ENCODE results near the gene PAPOLB.

DNA sequence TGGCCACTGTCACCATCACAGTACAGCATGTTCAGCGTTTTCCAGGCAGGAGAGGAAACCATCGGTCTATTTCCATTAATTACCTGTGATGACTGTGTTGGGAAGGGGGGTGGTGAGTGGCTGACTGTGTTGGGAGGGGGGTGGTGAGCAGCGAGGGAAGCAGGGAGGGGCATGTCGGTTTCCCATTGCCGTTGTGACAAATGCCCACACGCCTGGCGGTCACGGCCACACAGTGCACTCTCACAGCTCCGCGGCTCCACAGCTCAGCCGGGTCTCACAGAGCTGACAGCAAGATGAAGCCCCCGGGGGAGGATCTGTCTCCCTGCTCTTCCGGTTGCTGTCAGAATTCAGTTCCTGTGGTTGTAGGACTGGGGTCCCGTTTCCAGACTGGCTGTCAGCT lies 47.4 kb downstream of the PAPOLB start:
- TF ChIP-seq, protein P1, sequence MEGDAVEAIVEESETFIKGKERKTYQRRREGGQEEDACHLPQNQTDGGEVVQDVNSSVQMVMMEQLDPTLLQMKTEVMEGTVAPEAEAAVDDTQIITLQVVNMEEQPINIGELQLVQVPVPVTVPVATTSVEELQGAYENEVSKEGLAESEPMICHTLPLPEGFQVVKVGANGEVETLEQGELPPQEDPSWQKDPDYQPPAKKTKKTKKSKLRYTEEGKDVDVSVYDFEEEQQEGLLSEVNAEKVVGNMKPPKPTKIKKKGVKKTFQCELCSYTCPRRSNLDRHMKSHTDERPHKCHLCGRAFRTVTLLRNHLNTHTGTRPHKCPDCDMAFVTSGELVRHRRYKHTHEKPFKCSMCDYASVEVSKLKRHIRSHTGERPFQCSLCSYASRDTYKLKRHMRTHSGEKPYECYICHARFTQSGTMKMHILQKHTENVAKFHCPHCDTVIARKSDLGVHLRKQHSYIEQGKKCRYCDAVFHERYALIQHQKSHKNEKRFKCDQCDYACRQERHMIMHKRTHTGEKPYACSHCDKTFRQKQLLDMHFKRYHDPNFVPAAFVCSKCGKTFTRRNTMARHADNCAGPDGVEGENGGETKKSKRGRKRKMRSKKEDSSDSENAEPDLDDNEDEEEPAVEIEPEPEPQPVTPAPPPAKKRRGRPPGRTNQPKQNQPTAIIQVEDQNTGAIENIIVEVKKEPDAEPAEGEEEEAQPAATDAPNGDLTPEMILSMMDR (conservative IDR thresholded peaks at IDR 0.05; ENCODE audit: low read depth, low read length), result no peak
- TF ChIP-seq, protein P2, sequence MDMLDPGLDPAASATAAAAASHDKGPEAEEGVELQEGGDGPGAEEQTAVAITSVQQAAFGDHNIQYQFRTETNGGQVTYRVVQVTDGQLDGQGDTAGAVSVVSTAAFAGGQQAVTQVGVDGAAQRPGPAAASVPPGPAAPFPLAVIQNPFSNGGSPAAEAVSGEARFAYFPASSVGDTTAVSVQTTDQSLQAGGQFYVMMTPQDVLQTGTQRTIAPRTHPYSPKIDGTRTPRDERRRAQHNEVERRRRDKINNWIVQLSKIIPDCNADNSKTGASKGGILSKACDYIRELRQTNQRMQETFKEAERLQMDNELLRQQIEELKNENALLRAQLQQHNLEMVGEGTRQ (IDR thresholded peaks at IDR 0.05; ENCODE audit: low read depth, low read length), result no peak
- TF ChIP-seq, protein P3, sequence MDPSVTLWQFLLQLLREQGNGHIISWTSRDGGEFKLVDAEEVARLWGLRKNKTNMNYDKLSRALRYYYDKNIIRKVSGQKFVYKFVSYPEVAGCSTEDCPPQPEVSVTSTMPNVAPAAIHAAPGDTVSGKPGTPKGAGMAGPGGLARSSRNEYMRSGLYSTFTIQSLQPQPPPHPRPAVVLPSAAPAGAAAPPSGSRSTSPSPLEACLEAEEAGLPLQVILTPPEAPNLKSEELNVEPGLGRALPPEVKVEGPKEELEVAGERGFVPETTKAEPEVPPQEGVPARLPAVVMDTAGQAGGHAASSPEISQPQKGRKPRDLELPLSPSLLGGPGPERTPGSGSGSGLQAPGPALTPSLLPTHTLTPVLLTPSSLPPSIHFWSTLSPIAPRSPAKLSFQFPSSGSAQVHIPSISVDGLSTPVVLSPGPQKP (IDR thresholded peaks at IDR 0.05; ENCODE audit: borderline replicate concordance, low read depth, low read length), result no peak
- TF ChIP-seq MAZ (IDR thresholded peaks at IDR 0.05; ENCODE audit: borderline replicate concordance, low read depth, low read length), result no peak
- TF ChIP-seq RAD21 (IDR thresholded peaks at IDR 0.05; ENCODE audit: low read length), result no peak
- no peak for TF ChIP-seq POLR2A (IDR thresholded peaks at IDR 0.05; ENCODE audit: low read depth, low read length)
- no peak for TF ChIP-seq NFE2L2 (IDR thresholded peaks at IDR 0.05; ENCODE audit: low read depth, low read length)
- no peak for TF ChIP-seq CEBPB (IDR thresholded peaks at IDR 0.05; ENCODE audit: low read depth, low read length)
- no peak for TF ChIP-seq MAFK (IDR thresholded peaks at IDR 0.05; ENCODE audit: low read depth, low read length)
- TF ChIP-seq RFX5 (IDR thresholded peaks at IDR 0.05; ENCODE audit: low read depth, low read length), result no peak
